Measurements from ENCODE around the gene S100A8.

S100A8 gene

DNA sequence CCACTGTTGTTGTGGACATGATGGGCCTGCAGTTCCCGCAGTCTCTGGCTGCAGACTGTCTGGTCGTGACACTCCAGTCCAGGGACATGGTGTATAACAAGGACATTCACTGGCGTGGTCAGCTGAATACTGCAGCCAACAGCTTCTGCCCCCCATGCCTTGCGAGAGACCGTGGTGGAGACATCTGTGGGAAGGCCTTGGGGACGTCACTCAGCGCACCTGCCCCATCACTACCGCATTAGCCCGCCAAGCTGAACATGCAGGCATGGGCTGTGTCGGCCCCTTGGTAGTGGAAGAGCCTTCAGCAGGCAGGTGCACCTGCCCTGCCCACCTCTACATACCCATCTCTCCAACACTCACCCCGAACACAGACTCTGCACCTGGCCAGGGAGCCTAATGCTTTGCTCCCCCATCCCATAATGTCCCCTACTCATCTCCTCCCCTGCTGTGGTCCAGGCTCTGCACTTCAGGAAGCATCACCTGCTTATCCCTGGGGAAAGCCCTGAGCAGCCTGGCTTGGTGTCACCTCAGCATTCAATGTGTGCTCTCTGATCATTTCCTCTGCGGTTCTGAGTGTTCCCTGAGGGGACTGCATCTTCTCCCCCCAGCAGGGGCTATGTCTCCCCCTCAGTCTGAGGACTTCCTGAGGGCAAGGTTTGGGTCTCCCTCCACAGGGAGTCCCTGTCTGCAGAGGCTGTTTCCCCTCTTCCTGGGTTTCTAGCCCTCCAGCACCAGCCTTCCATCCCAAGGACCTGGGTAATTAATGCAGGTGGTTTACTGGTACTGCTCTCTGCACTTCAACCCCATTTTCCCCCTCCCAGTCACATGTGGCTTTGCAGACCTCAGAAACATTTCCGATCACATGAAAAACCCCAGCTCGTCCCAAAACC is 45.4 kb downstream of the S100A8 start:
- peak; percentile 54 for DNase-seq

DNA sequence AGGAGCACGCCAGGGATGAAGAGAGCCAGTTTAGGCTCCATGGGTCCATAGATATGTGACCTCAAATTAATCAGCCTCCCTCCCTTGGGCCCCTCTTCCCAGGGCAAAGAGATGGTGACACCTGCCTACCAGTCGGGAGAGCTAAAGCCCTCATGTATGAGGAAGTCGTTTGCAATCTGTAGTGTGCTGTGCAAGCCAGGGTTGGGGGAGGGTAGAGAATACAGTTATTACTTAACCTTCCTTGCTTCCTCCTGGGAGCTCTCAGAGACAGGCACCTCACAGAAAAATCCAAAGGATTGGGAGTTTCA is 46.2 kb downstream of the S100A8 start:
- DNase-seq = no peak

DNA sequence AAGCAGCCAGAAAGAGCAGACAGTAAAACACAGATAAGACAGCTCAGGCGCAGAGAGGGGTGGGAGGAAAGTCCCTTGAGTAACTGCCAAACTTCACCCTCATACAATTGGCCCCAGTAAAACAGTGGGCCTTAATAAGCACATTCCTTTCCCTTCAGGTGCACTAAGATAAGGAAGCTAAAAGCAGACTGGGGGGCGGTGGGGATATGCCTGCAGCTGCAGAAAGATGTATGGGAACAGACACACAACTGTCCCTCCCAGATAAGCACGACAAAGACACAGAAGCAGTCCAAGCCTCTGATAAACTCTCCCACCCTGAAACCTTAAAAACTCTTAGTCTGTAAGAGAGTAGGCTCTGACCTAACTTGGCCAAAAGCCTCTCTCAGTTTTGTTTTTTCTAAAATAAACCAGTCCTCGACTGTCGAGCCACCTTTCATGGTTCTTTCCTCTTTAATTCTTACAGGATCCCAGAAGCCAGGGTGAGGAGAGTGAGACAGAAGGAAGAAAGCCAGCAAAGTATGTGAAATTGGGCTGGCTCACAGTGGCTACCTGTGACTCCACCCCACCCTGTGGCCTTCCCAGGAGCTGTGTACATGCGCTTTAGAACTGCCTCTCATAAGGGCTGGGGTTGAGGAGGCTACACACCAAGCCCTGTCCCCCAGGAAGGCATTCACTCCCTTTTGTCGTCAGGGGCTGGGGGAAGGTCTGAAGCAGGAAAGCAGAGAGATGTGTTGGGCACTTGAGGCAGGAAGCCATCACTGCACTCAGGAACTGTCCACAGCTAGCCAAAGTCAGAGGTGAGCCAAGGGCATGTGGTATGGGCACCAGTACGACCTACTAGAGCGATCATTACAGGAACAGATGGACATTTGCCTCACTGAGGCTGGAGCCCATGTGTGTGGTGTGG is 46.8 kb downstream of the S100A8 start:
- DNase-seq = no peak

DNA sequence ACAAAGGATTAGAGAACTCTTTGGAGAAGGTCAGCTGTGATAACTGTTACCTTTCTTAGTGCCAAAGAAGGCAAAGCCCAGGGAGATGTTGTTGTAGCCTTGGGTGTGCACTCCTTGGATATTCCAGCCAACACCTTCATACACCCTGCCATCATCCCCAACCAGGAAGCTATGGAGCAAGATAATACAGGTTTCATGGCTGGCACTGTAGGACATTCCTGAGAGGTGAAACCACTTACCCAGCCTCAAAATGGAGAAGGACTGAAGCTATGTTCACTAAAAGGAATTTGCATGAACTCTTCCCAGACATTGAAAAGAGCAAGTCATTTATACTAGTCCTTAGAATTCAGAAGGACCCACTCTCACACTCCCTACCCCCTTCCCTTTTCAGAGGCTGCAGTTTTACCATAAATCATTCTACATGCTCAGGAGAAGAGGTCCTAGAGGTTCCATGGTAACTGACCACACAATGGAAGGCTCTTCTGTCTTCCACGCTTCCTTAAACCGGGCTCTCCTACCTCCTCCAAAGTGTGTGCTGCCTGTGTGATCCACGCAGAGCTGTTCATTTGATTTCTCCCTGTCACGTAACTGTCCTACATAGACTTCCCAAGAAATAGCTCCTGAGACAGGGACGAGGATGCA is 47.7 kb downstream of the S100A8 start:
- DNase-seq = no peak

DNA sequence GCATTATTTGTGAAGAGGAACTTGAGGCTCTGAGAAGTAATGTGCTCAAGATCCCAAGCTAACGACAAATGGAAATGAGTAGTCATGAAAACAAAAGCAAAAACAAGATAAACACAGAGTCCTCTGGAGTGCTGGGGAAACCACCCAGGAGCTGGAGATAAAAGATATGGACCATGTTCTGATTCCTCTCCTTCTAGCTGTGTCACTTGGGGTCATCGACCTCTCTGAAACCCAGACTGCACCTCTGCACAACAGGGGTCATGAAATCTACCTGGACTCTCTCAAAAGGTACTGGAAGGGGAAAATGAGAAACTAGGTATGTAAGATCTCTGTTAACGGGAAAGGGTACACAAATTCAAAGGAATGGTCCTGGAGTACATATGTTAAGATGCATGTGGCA is 48.7 kb downstream of the S100A8 start:
- DNase-seq = no peak

DNA sequence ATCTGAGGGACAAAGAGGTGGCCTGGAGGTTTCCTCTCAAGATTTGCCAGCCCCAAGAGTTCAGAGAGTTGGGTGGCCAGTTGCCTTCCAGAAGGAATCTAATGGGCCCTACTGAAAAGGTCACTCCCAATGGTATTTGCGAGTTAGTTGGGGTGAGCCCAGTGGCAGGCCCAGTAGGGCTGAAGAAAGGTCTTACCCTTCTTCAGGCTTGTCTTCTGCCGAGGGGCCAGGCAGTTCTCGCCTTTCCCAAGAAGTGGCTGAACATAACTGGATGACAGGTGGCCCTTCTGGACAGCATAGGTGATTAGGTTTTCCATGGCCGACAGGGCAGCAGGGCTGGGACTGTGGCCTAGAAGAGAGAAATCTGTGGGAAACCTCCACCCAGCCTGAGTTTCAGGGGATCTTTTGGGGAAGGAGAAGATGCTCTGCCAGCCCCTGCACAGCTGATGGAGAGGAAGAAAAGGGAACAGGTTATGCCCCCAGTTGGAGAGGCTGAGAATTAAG is 49.4 kb downstream of the S100A8 start:
- no peak for DNase-seq

DNA sequence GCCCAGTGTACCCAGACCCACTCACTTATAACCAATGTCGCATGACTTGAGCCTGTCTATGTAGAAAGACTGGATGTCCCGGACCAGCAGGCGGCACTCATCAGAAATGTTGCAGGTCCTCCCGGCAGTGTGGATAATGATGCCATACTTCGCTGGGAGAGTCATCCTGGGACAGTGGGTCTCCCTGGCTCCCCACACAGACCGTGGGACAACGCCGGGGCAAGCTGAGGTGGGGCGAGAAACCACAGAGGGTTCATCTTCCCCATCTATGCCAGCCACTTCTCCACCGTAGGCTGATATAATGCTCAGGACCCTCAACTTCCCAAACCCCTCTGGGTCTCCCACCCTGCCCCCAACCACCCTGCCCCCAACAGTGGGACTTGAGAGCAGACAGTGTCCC is 50.5 kb downstream of the S100A8 start:
- DNase-seq = no peak

Measured in NCI-H146 (cell line).